HEK293 (cell line): ENCODE data around the gene MYBPC3.

Experiments
- CTCF ChIA-PET: fragments of 350-600 bp; formaldehyde crosslinking; extraction: SDS; loops from one replicate; lab custom pipeline; 2021; ENCODE audit warnings: antibody characterized with exemption; lab: Yijun Ruan, JAX
- POLR2A ChIA-PET: fragments of 300-600 bp; formaldehyde crosslinking; extraction: SDS; loops from one replicate; lab custom pipeline; 2020; ENCODE audit warnings: antibody characterized with exemption, inconsistent platforms; lab: Yijun Ruan, JAX
- H3K27ac ChIP-seq: fragments of 200-500 bp; sonication (Bioruptor generic); 2 replicates; pipeline ENCODE4 v1.5.1; 2014; ENCODE audit warnings: low read depth, low read length, control low read depth, inconsistent platforms; ENCODE audit errors: extremely low read depth
- H3K36me3 ChIP-seq, 2 experiments: fragments of 200-500 bp in 1 of 2; sonication (Bioruptor generic) in 1 of 2; 1 replicate in 1 of 2; 2 replicates in 1 of 2; pipeline ENCODE4 v1.5.1; 2014 to 2017; ENCODE audit warnings: inconsistent platforms in 2 of 2, low read length in 2 of 2; ENCODE audit not compliant: control insufficient read depth in 2 of 2, insufficient read depth in 1 of 2
- H3K4me1 ChIP-seq: fragments of 200-500 bp; sonication (Bioruptor generic); 2 replicates; pipeline ENCODE4 v1.5.1; 2014; ENCODE audit warnings: mild to moderate bottlenecking, low read length, inconsistent platforms; ENCODE audit not compliant: control insufficient read depth, insufficient read depth
- H3K4me3 ChIP-seq: 2 replicates; pipeline ENCODE4 v1.5.1; 2011; ENCODE audit warnings: low read depth, mild to moderate bottlenecking, control low read depth, low read length, moderate library complexity
- H3K9me3 ChIP-seq: fragments of 200-500 bp; sonication (Bioruptor generic); 2 replicates; pipeline ENCODE4 v1.5.1; 2014; ENCODE audit warnings: low read depth, low read length, inconsistent platforms; ENCODE audit not compliant: control insufficient read depth, insufficient read depth
- PRDM1 ChIP-seq: fragments of 450-650 bp; formaldehyde crosslinking; IDR thresholded peaks from 2 replicates; pipeline ENCODE4; 2016; ENCODE audit warnings: missing biosample characterization, missing genetic modification characterization
- SETDB1 ChIP-seq: IDR thresholded peaks from one replicate; pipeline ENCODE4 v1.6.1; 2017; ENCODE audit warnings: mild to moderate bottlenecking, low read length, moderate library complexity, mixed read lengths; ENCODE audit not compliant: insufficient read length
- SP2 ChIP-seq: fragments of 450-650 bp; formaldehyde crosslinking; IDR thresholded peaks from 2 replicates; pipeline ENCODE4 v1.5.1; 2016; ENCODE audit warnings: missing biosample characterization, missing genetic modification characterization
- ZBTB7A ChIP-seq: fragments of 450-650 bp; formaldehyde crosslinking; IDR thresholded peaks from 2 replicates; pipeline ENCODE4 v1.5.1; 2016; ENCODE audit warnings: low read depth, missing biosample characterization, missing genetic modification characterization
- ZNF112 ChIP-seq: fragments of 450-650 bp; formaldehyde crosslinking; IDR thresholded peaks from 2 replicates; pipeline ENCODE4 v1.5.0; 2017; ENCODE audit warnings: missing biosample characterization, missing genetic modification characterization
- ZNF146 ChIP-seq: fragments of 450-650 bp; formaldehyde crosslinking; IDR thresholded peaks from 2 replicates; pipeline ENCODE4 v1.5.1; 2016; ENCODE audit warnings: missing biosample characterization, missing genetic modification characterization
- ZNF155 ChIP-seq: fragments of 450-650 bp; formaldehyde crosslinking; IDR thresholded peaks from 2 replicates; pipeline ENCODE4 v1.5.1; 2016; ENCODE audit warnings: missing biosample characterization, missing genetic modification characterization
- ZNF16 ChIP-seq: fragments of 450-650 bp; formaldehyde crosslinking; IDR thresholded peaks from 2 replicates; pipeline ENCODE4 v1.5.1; 2016; ENCODE audit warnings: low read depth, missing biosample characterization, missing genetic modification characterization
- ZNF214 ChIP-seq: fragments of 450-650 bp; formaldehyde crosslinking; IDR thresholded peaks from 2 replicates; pipeline ENCODE4 v1.5.1; 2017; ENCODE audit warnings: missing biosample characterization, mild to moderate bottlenecking, missing genetic modification characterization, borderline replicate concordance
- ZNF280D ChIP-seq: fragments of 450-650 bp; formaldehyde crosslinking; IDR thresholded peaks from 2 replicates; pipeline ENCODE4 v1.5.1; 2016; ENCODE audit warnings: missing biosample characterization, missing genetic modification characterization
- ZNF394 ChIP-seq: fragments of 450-650 bp; formaldehyde crosslinking; IDR thresholded peaks from 2 replicates; pipeline ENCODE4 v1.5.1; 2016; ENCODE audit warnings: missing biosample characterization, missing genetic modification characterization, mild to moderate bottlenecking, moderate library complexity, borderline replicate concordance
- ZNF398 ChIP-seq: fragments of 450-650 bp; formaldehyde crosslinking; IDR thresholded peaks from 2 replicates; pipeline ENCODE4 v1.5.1; 2017; ENCODE audit warnings: missing biosample characterization, missing genetic modification characterization
- ZNF48 ChIP-seq: fragments of 450-650 bp; formaldehyde crosslinking; IDR thresholded peaks from 2 replicates; pipeline ENCODE4 v1.5.1; 2016; ENCODE audit warnings: missing biosample characterization, missing genetic modification characterization
- ZNF843 ChIP-seq: fragments of 450-650 bp; formaldehyde crosslinking; IDR thresholded peaks from 2 replicates; pipeline ENCODE4 v1.5.1; 2016; ENCODE audit warnings: missing biosample characterization, missing genetic modification characterization
- ZSCAN18 ChIP-seq: fragments of 450-650 bp; formaldehyde crosslinking; IDR thresholded peaks from 2 replicates; pipeline ENCODE4 v1.5.1; 2016; ENCODE audit warnings: missing biosample characterization, missing genetic modification characterization
- TF ChIP-seq, protein P1 (sequence below): fragments of 450-650 bp; formaldehyde crosslinking; IDR thresholded peaks from 2 replicates; pipeline ENCODE4 v1.5.1; 2017; ENCODE audit warnings: missing biosample characterization, missing genetic modification characterization

The MYBPC3 gene

GRCh38 chr11:47318166-47318565, 34.3 kb downstream of the MYBPC3 start:
- CTCF ChIA-PET = no interaction called here
- POLR2A ChIA-PET = no interaction called here

More at GRCh38 chr11:47318166-47318565, 34.3 kb downstream of the MYBPC3 start:
- Histone ChIP-seq H3K4me3 (no peak overlapping the region), H3K4me1 (no peaks in the 10 kb centered on the region), H3K27ac (no peak overlapping the region), H3K9me3 (no peaks in the 10 kb centered on the region), H3K36me3 (peaks cover 0 to 38% of the 10 kb centered on the region in 2 experiments; a peak in 2 of 3 replicates)
- TF ChIP-seq ZNF843 (tag by site-specific recombination) = no peak
- TF ChIP-seq, protein P1, sequence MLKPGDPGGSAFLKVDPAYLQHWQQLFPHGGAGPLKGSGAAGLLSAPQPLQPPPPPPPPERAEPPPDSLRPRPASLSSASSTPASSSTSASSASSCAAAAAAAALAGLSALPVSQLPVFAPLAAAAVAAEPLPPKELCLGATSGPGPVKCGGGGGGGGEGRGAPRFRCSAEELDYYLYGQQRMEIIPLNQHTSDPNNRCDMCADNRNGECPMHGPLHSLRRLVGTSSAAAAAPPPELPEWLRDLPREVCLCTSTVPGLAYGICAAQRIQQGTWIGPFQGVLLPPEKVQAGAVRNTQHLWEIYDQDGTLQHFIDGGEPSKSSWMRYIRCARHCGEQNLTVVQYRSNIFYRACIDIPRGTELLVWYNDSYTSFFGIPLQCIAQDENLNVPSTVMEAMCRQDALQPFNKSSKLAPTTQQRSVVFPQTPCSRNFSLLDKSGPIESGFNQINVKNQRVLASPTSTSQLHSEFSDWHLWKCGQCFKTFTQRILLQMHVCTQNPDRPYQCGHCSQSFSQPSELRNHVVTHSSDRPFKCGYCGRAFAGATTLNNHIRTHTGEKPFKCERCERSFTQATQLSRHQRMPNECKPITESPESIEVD (tag by site-specific recombination) = no peak
- TF ChIP-seq ZNF16 (tag by site-specific recombination) = no peak
- TF ChIP-seq ZNF146 (tag by site-specific recombination) = no peak
- no peak for TF ChIP-seq ZNF48 (tag by site-specific recombination)
- TF ChIP-seq ZNF155 = no peak
- TF ChIP-seq ZNF214 (tag by site-specific recombination) = no peak
- TF ChIP-seq ZSCAN18 (tag by site-specific recombination) = no peak
- no peak for TF ChIP-seq SETDB1
- TF ChIP-seq ZNF280D (tag by site-specific recombination) = no peak
- no peak for TF ChIP-seq ZNF398
- TF ChIP-seq ZBTB7A (tag by site-specific recombination) = no peak
- no peak for TF ChIP-seq SP2 (tag by site-specific recombination)
- no peak for TF ChIP-seq ZNF394
- no peak for TF ChIP-seq PRDM1 (tag by site-specific recombination)
- no peak for TF ChIP-seq ZNF112 (tag by site-specific recombination)
